Activated CD4-positive, alpha-beta memory T cell treated with anti-CD3 and anti-CD28 coated beads for 36 hours (primary cell): ENCODE results near the gene MRO. TPM values are rescaled to one million over a fixed set of nuclear protein-coding genes. Genes with fewer than 3 reads are reported as not detected.
"Not testable (repeated sequence)": the region's sequence is repeated elsewhere in the genome, so short reads cannot be mapped to it uniquely, and the experiment has no call there.

Experiments
- CTCF ChIA-PET: fragments of 350-600 bp; sonication (Branson Sonifier 250); formaldehyde crosslinking; loops from one replicate; lab custom pipeline; 2021; ENCODE audit warnings: antibody characterized with exemption, inconsistent platforms; lab: Charles Lee
- POLR2A ChIA-PET: fragments of 350-600 bp; sonication (Branson Sonifier 250); formaldehyde crosslinking; loops from one replicate; lab custom pipeline; 2021; ENCODE audit warnings: antibody characterized with exemption; lab: Charles Lee
- DNase-seq: peaks from one replicate; pipeline ENCODE4 v3.0.0-alpha.2; 2020
- H3K27ac Mint-ChIP-seq: one replicate; pipeline ENCODE4 v1.8.0; 2021; ENCODE audit warnings: mixed read lengths
- H3K27me3 Mint-ChIP-seq: one replicate; pipeline ENCODE4 v1.8.0; 2021; ENCODE audit warnings: mixed read lengths
- H3K36me3 Mint-ChIP-seq: one replicate; pipeline ENCODE4 v1.8.0; 2021; ENCODE audit warnings: mixed read lengths
- H3K4me1 Mint-ChIP-seq: one replicate; pipeline ENCODE4 v1.8.0; 2021; ENCODE audit warnings: low read depth, mixed read lengths
- H3K4me3 Mint-ChIP-seq: one replicate; pipeline ENCODE4 v1.8.0; 2021; ENCODE audit warnings: mild to moderate bottlenecking, mixed read lengths
- H3K9me3 Mint-ChIP-seq: one replicate; pipeline ENCODE4 v1.8.0; 2021; ENCODE audit warnings: mixed read lengths
- intact Hi-C: fragments of 100-400 bp; cut with micrococcal nuclease; formaldehyde crosslinking; loops from one replicate; pipeline ENCODE4 v1.15.1; 2023
- total RNA-seq, 2 experiments: library from RNA; stranded (reverse); gene quantifications; one replicate each; pipeline ENCODE4 v1.2.3, GENCODE V29; 2021

Gene MRO
- total RNA-seq, 2 experiments from 2014 or later, result not detected

- ChIA-PET CTCF (no interaction called here), POLR2A (no interaction called here)
- no peaks in the 10 kb centered on the region for H3K27me3 Mint-ChIP-seq
- H3K4me3 Mint-ChIP-seq, result no peak overlapping the region
- no peak for DNase-seq
- intact Hi-C loops, result no loop called here
- no peak overlapping the region for H3K27ac Mint-ChIP-seq
- H3K36me3 Mint-ChIP-seq, result no peaks in the 10 kb centered on the region
- H3K4me1 Mint-ChIP-seq, result no peaks in the 10 kb centered on the region
- no peaks in the 10 kb centered on the region for H3K9me3 Mint-ChIP-seq
Observed at GRCh38 chr18:50786864-50787263, 33.0 kb downstream of the MRO start.

GRCh38 chr18:50783553-50783952 lies 36.3 kb downstream of the MRO start:
- no peak overlapping the region for H3K4me3 Mint-ChIP-seq
- DNase-seq, result no peak
- H3K9me3 Mint-ChIP-seq, result no peaks in the 10 kb centered on the region
- H3K36me3 Mint-ChIP-seq, result no peaks in the 10 kb centered on the region
- intact Hi-C loops, result no loop called here
- ChIA-PET POLR2A (no interaction called here), CTCF (interaction anchor here (1.1 kb wide), 1 partner anchor 120 kb away, joined by 3 read pairs; no protein-coding TSS in a partner anchor)
- no peak overlapping the region for H3K27ac Mint-ChIP-seq
- no peaks in the 10 kb centered on the region for H3K4me1 Mint-ChIP-seq
- H3K27me3 Mint-ChIP-seq, result peaks cover 6% of the 10 kb centered on the region

- CTCF ChIA-PET, H3K27ac Mint-ChIP-seq, intact Hi-C loops, DNase-seq, H3K4me1 Mint-ChIP-seq, POLR2A ChIA-PET, H3K27me3 Mint-ChIP-seq, H3K4me3 Mint-ChIP-seq, H3K9me3 Mint-ChIP-seq, H3K36me3 Mint-ChIP-seq: not testable (repeated sequence)
Observed at GRCh38 chr18:50779021-50779420, 40.8 kb downstream of the MRO start.

GRCh38 chr18:50776383-50776782 lies 43.4 kb downstream of the MRO start:
- intact Hi-C loops, result no loop called here
- H3K4me1 Mint-ChIP-seq, result no peaks in the 10 kb centered on the region
- H3K9me3 Mint-ChIP-seq, result no peaks in the 10 kb centered on the region
- H3K27me3 Mint-ChIP-seq, result peaks cover 6% of the 10 kb centered on the region
- H3K27ac Mint-ChIP-seq, result no peak overlapping the region
- DNase-seq, result no peak
- CTCF ChIA-PET, result no interaction called here
- POLR2A ChIA-PET, result no interaction called here
- H3K36me3 Mint-ChIP-seq, result no peaks in the 10 kb centered on the region
- no peak overlapping the region for H3K4me3 Mint-ChIP-seq

GRCh38 chr18:50775726-50776125 lies 44.1 kb downstream of the MRO start:
- H3K27me3 Mint-ChIP-seq, result peaks cover 5% of the 10 kb centered on the region
- intact Hi-C loops, result no loop called here
- no peaks in the 10 kb centered on the region for H3K36me3 Mint-ChIP-seq
- no peak overlapping the region for H3K4me3 Mint-ChIP-seq
- H3K27ac Mint-ChIP-seq, result no peak overlapping the region
- DNase-seq, result no peak
- H3K4me1 Mint-ChIP-seq, result no peaks in the 10 kb centered on the region
- ChIA-PET CTCF (no interaction called here), POLR2A (no interaction called here)
- H3K9me3 Mint-ChIP-seq, result no peaks in the 10 kb centered on the region

GRCh38 chr18:50775207-50775606 lies 44.6 kb downstream of the MRO start:
- Mint-ChIP-seq H3K9me3 (peaks cover 4% of the 10 kb centered on the region), H3K4me3 (no peak overlapping the region), H3K36me3 (peaks cover 1% of the 10 kb centered on the region), H3K27ac (no peak overlapping the region), H3K4me1 (no peaks in the 10 kb centered on the region), H3K27me3 (peaks cover 5% of the 10 kb centered on the region)
- intact Hi-C loops, result no loop called here
- CTCF ChIA-PET, result no interaction called here
- POLR2A ChIA-PET, result no interaction called here
- no peak for DNase-seq

GRCh38 chr18:50769463-50769862 lies 50.4 kb downstream of the MRO start:
- H3K27ac Mint-ChIP-seq, result no peak overlapping the region
- H3K27me3 Mint-ChIP-seq, result peaks cover 15% of the 10 kb centered on the region
- no peak overlapping the region for H3K4me3 Mint-ChIP-seq
- peaks cover 45% of the 10 kb centered on the region for H3K9me3 Mint-ChIP-seq
- peaks cover 4% of the 10 kb centered on the region for H3K36me3 Mint-ChIP-seq
- ChIA-PET POLR2A (no interaction called here), CTCF (no interaction called here)
- no peak for DNase-seq
- intact Hi-C loops, result no loop called here
- no peaks in the 10 kb centered on the region for H3K4me1 Mint-ChIP-seq

GRCh38 chr18:50757358-50757757 lies 62.5 kb downstream of the MRO start:
- Mint-ChIP-seq H3K9me3 (no peaks in the 10 kb centered on the region), H3K27ac (no peak overlapping the region), H3K4me1 (no peaks in the 10 kb centered on the region), H3K27me3 (peaks cover 13% of the 10 kb centered on the region), H3K36me3 (no peaks in the 10 kb centered on the region), H3K4me3 (no peak overlapping the region)
- DNase-seq, result no peak
- ChIA-PET CTCF (no interaction called here), POLR2A (no interaction called here)
- intact Hi-C loops, result no loop called here

- Mint-ChIP-seq H3K4me1 (no peaks in the 10 kb centered on the region), H3K4me3 (no peak overlapping the region), H3K9me3 (no peaks in the 10 kb centered on the region), H3K27ac (no peak overlapping the region), H3K27me3 (peaks cover 19% of the 10 kb centered on the region), H3K36me3 (no peaks in the 10 kb centered on the region)
- no peak for DNase-seq
- CTCF ChIA-PET, result no interaction called here
- POLR2A ChIA-PET, result no interaction called here
- intact Hi-C loops, result no loop called here
Observed at GRCh38 chr18:50754297-50754696, 65.5 kb downstream of the MRO start.

GRCh38 chr18:50753311-50753710 lies 66.5 kb downstream of the MRO start:
- Mint-ChIP-seq H3K36me3 (no peaks in the 10 kb centered on the region), H3K4me1 (no peaks in the 10 kb centered on the region), H3K9me3 (no peaks in the 10 kb centered on the region), H3K4me3 (no peak overlapping the region), H3K27me3 (peaks cover 22% of the 10 kb centered on the region), H3K27ac (no peak overlapping the region)
- no peak for DNase-seq
- ChIA-PET POLR2A (no interaction called here), CTCF (no interaction called here)
- intact Hi-C loops, result no loop called here

- H3K27me3 Mint-ChIP-seq, result peaks cover 19% of the 10 kb centered on the region
- H3K4me1 Mint-ChIP-seq, result no peaks in the 10 kb centered on the region
- ChIA-PET CTCF (no interaction called here), POLR2A (no interaction called here)
- no peak overlapping the region for H3K27ac Mint-ChIP-seq
- H3K36me3 Mint-ChIP-seq, result no peaks in the 10 kb centered on the region
- no peak for DNase-seq
- H3K4me3 Mint-ChIP-seq, result no peak overlapping the region
- intact Hi-C loops, result no loop called here
- H3K9me3 Mint-ChIP-seq, result no peaks in the 10 kb centered on the region
Observed at GRCh38 chr18:50751947-50752346, 67.9 kb downstream of the MRO start.

- intact Hi-C loops, result no loop called here
- no peaks in the 10 kb centered on the region for H3K4me1 Mint-ChIP-seq
- peaks cover 18% of the 10 kb centered on the region for H3K27me3 Mint-ChIP-seq
- no peak for DNase-seq
- no peak overlapping the region for H3K27ac Mint-ChIP-seq
- CTCF ChIA-PET, result no interaction called here
- H3K4me3 Mint-ChIP-seq, result no peak overlapping the region
- H3K36me3 Mint-ChIP-seq, result no peaks in the 10 kb centered on the region
- POLR2A ChIA-PET, result no interaction called here
- H3K9me3 Mint-ChIP-seq, result no peaks in the 10 kb centered on the region
Observed at GRCh38 chr18:50751490-50751889, 68.3 kb downstream of the MRO start.

GRCh38 chr18:50750546-50750945 lies 69.3 kb downstream of the MRO start:
- Mint-ChIP-seq H3K36me3 (no peaks in the 10 kb centered on the region), H3K4me1 (no peaks in the 10 kb centered on the region), H3K27ac (no peak overlapping the region), H3K9me3 (no peaks in the 10 kb centered on the region), H3K27me3 (peaks cover 18% of the 10 kb centered on the region), H3K4me3 (no peak overlapping the region)
- intact Hi-C loops, result no loop called here
- ChIA-PET POLR2A (no interaction called here), CTCF (no interaction called here)
- DNase-seq, result no peak
